Measurements from ENCODE around the gene ABAT. TPM values are rescaled to one million over a fixed set of nuclear protein-coding genes. Genes with fewer than 3 reads are reported as not detected.

ABAT gene
- polyA plus RNA-seq, 5 donors: 35.0 to 41.4 (median 35.4) TPM

- DNase-seq: no peak
These were observed 137.9 kb downstream of the ABAT start for GRCh38 chr16:8812162-8812843.

GRCh38 chr16:8814095-8814806 is 139.8 kb downstream of the ABAT start:
- no peak for DNase-seq

- no peak for DNase-seq
These were observed 142.7 kb downstream of the ABAT start for GRCh38 chr16:8816967-8817655.

- DNase-seq: peak; percentile 17 to 20
These were observed 144.3 kb downstream of the ABAT start for GRCh38 chr16:8818504-8819270.

- DNase-seq: no peak
These were observed 145.1 kb downstream of the ABAT start for GRCh38 chr16:8819411-8820034.

- no peak for DNase-seq
These were observed 148.0 kb downstream of the ABAT start for GRCh38 chr16:8822403-8822802.

GRCh38 chr16:8826278-8826879 is 152.0 kb downstream of the ABAT start:
- no peak for DNase-seq

DNA sequence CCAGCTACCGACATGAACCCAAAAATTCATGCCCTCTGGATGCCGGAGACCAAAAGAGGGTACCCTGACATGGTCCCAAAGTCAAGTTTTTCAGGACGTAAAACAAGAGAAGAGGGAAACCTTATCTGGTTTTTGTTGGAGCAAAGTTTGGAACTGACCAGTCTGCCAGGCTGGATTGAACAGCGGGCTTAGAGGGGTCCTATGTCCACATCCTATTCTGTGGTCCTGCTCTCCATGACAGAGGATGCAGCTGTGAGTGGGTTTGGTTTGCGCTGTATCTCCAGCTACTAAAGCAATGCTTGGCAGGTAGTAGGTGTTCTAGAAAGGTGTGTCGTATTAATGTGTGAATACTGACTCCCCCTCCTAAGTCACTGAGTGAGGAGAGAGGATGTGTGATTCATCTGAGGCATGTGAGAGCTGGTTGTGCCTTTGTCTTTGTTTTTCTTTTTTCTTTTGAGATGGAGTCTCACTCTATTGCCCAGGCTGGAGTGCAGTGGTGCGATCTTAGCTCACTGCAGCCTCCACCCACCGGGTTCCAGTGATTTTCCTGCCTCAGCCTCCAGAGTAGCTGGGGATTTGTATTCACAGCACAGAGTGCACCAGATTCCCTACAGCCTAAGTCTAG is 154.2 kb downstream of the ABAT start:
- DNase-seq: no peak

DNA sequence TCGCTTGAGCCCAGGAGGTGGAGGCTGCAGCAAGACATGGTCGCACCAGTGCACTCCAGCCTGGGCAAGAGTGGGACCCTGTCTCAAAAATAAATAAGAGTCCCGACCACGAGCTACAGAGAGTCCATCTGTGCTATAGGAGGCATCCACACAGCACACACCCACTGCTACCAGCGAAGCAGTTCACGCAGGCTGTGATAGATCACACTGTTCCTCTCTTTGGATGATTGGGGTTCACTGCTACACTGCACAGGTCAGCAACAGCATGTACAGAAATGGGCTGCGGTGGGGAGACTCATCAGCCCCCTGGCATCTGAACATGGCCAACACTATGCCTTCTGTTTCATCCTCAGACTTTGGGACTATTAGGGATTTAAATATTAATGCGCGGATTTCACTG is 157.0 kb downstream of the ABAT start:
- no peak for DNase-seq

DNA sequence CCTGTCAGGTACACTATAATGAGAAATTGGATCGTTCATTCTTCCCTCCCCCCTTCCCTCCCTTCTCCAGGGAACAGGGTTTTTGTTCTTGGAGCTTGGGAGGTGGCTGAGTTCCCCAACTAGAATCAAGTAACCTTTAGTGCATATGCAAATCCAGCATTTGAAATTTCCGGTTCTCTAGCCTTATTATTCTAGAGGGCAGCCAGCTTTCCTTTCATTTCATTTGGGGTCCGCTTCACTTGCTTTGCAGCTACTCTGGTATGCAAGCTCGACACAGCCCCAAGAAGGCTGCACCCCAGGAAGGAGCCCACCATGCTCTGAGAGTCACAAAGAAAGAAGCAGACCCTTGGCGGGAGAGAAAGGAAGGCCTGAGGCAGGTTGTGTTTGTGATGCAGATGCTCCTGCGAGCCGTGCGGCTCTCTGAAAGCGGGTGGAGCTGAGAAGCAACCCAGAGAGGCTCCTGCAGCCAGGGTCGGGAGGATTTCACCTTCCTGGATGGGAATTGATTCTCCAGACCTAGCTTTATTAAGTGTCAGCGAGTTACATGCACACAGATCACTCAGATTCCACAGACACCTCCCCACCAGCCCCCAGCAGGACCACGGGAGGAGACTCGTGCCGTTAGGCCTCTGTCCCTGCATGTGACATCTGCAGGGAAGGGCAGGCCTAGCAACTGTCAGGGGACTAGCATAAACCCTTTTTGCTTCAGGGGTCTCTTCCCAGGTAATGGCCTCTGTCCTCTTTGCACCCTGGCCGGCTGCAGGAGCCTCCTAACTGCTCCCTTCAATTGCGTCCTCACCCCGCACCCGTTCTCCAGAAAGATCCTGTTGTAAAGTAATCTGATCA is 157.7 kb downstream of the ABAT start:
- DNase-seq: no peak

DNA sequence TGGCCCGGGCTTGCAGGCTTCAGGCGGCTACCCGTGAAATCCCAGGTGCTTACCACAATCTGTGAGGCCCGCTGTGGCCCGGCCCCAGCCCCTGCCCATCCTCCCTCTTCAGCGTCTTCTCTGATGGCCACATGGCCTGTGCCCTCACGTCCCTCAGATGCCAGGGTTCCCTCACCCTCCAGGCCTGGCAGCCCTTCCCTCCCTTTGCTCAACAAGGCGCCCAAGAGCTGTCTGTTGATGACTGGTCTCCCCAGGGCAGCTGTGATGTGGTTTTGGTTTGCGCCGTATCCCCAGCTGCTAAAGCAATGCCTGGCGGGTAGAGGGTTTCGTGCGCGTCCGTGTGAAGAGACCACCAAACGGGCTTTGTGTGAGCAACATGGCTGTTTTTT is 158.3 kb downstream of the ABAT start:
- DNase-seq: no peak

Other genes with a start within 250 kb of the ABAT start
- gene TMEM114, start 84.1 kb upstream of the ABAT start, polyA plus RNA-seq (ENCODE audit: insufficient read depth in 1 of 5, insufficient read length in 5 of 5, low replicate concordance in 1 of 5): not detected
- gene METTL22, start 52.9 kb upstream of the ABAT start, polyA plus RNA-seq (ENCODE audit: insufficient read depth in 1 of 5, insufficient read length in 5 of 5, low replicate concordance in 1 of 5): 10 to 100 TPM; 24.4 to 33.6 (median 26.8) TPM
- 10 to 100 TPM; 11.6 to 14.0 (median 12.7) TPM for gene TMEM186, start 123.0 kb downstream of the ABAT start, polyA plus RNA-seq (ENCODE audit: insufficient read depth in 1 of 5, insufficient read length in 5 of 5, low replicate concordance in 1 of 5)
- gene PMM2, start 123.2 kb downstream of the ABAT start, polyA plus RNA-seq (ENCODE audit: insufficient read depth in 1 of 5, insufficient read length in 5 of 5, low replicate concordance in 1 of 5): 10 to 100 TPM; 19.9 to 24.6 (median 22.6) TPM
- gene CARHSP1, start 194.4 kb downstream of the ABAT start, polyA plus RNA-seq (ENCODE audit: insufficient read depth in 1 of 5, insufficient read length in 5 of 5, low replicate concordance in 1 of 5): 100 to 1,000 TPM in 1 of 5 donors, 10 to 100 TPM in 4; 88.1 to 111 (median 90.1) TPM
- gene LITAFD, start 207.7 kb downstream of the ABAT start, polyA plus RNA-seq (ENCODE audit: insufficient read depth in 1 of 5, insufficient read length in 5 of 5, low replicate concordance in 1 of 5): under 1 TPM in 2 of 5 donors, not detected in 3; 0.14 to 0.15 TPM

All from right lung (tissue), 5 donors.